Activated effector memory CD4-positive, alpha-beta T cell treated with Interleukin-2 at 50 U/mL for 16 hours (primary cell): Measurements from ENCODE around the gene CREB5.

ENCODE experiments used
- DNase-seq: peaks from one replicate; pipeline ENCODE4 v3.0.0-alpha.2; 2020

Gene CREB5

DNA sequence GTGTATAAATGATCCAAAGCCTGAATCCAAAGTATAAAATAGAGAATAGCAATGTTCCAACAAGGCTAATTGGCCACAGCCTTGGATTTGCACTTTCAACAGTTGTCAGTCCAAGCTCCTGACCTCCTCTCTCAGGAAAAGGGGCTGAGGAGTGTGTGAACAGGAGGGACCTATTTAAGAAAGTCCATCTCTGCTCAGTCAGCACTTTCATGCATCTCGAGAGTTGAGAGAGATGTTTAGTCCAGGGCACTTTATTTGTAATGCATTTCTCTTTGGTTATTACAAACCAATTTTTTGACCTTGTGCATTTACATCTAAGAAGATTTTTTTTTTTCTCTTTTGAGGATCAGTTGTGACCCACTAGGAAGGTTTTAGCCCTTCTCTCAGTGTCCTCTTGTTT is 244.2 kb downstream of the CREB5 start:
- DNase-seq, result no peak

GRCh38 chr7:28658381-28658780 is 246.1 kb downstream of the CREB5 start:
- DNase-seq, result no peak

DNA sequence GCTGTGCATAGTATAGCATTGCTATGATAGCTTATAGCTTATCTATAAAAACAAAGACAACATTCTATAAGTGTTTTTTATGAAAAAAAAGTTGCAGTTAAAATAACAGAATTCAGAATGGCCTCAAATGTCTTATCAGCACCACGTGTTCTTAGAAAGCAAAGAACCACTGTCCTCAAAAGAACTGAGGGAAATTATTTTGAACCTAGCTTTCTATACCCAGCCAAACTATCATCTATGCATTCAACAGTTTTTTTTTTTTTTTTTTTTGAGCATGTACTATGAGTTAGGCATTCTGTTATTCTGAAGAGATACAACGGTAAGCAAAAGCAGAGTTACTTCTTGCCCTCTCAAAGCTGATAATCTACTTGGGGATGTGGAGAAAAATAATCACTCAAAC is 247.8 kb downstream of the CREB5 start:
- DNase-seq, result no peak

DNA sequence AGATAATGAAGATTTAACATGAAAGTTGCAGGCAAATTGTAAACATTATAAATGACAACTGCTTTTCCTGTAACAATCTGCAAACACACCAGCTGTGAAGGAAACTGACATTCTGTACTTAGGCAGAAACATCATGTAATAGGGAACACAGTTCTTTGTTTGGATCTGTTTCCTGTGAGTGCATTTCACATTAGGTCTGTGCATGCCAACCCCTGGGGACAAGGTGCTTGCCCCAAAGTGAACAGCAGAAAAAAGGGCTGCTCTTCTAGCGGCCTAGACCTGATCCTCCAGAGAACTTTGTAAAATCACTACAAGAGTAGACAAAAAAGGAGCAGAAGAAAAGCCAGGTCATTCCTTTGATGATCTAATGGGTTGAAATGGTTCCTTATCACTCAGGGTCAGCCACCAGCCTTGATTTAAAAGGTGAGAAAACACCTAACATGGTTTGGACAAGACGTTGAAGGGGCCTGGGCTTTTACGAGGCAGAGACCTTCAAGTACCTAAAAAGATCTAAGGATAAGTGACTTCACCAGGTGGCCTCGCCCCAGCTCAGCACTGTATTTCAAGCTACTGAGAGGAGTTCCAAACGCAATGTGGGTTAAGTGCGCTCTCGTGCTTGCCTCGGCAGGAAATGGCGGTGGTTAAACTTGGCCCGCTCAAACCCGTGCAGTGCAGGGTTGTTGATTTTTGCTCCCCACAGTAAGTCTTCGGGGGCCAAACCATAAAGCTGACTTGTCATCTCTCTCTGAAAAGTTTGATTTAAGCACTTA is 249.7 kb downstream of the CREB5 start:
- DNase-seq, result no peak

GRCh38 chr7:28666154-28666553 is 253.8 kb downstream of the CREB5 start:
- DNase-seq, result no peak

DNA sequence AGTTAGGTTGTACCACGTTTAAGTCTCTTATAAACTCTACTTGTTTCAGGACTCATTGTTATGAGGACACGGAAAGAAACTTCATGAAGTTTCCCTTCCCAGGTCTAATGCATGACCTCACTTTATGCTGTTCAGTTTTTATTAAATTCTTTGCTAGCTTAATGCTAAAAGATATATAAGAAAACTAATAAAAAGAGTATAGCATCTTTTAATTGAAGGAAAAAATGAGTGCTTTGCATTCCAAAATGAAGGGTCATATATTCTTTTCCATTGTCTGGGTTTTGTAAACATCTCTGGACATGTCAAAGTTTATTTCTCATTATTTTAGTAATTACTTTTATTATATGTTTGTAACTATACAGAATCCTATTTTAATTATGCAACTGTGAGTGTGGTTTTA is 255.8 kb downstream of the CREB5 start:
- DNase-seq, result no peak

GRCh38 chr7:28669330-28669729 is 257.0 kb downstream of the CREB5 start:
- no peak for DNase-seq

DNA sequence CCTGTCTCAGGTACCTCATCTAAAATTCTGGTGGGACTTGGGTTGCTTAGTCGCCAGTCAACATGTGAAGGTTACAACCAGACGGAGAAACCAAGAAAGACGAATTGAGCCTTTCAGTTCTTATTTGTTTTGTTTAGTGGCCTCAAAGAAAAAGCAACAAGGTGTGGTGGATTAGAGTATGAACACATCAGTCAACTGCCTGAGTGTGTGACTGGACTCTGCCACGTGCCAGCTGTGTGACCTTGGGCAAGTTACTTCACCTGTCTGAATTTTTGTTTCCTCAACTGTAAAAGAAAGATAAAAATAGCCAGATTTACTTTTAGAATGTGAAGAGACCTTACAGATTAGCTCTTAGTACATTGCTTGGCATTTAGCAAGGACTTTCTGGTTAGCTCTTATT is 259.2 kb downstream of the CREB5 start:
- DNase-seq, result no peak

- no peak for DNase-seq
Observed at GRCh38 chr7:28672397-28672797, 260.1 kb downstream of the CREB5 start.

- no peak for DNase-seq
Observed at GRCh38 chr7:28674359-28674782, 262.1 kb downstream of the CREB5 start.

GRCh38 chr7:28675429-28675828 is 263.1 kb downstream of the CREB5 start:
- DNase-seq, result no peak

DNA sequence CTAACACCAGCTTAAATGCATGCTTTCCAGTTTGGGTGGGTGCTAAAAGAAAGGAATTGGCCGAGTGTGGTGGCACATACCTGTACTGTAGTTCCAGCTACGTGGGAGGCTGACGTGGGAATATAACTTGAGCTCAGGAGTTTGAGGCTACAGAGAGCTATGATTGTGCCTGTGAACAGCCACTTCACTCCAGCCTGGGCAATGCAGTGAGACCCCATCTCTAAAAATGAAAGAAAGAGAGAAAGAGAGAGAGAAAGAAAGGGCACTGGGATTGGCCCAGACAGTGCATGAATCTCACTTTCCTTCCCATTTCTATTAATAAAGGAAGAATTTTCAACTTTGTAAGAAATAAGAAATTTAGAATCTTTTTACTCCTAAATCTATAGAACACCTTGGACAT is 265.4 kb downstream of the CREB5 start:
- DNase-seq, result no peak

- DNase-seq, result no peak
Observed at GRCh38 chr7:28678431-28678965, 266.2 kb downstream of the CREB5 start.

DNA sequence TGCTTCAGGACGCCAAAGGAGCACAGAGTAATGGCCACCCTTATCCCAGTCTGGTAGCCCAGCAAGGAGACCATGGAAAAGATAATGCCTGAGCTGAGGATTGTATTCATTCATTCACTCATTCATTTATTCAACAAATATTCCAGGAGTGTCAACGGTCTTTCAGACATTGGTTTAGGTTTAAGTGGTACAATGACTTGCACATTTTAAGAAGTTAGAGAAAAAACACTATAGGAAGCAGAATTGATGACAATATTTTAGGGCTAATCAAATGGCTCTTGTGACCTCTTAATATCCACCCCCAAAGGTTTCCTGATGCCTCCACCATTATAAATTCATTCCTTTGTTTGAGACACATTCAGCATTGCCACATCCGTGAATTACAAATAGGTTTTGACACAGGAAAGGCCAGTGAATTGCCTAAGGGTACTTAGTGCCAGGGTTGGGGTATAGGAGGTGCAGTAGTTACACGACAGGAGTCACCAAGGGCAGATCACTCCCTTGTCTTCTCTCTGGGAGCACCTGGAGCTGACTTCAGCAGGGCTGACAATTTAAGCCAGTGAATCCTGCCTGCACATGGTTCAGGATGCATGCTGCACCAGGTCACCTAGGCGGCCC is 269.5 kb downstream of the CREB5 start:
- DNase-seq, result no peak

DNA sequence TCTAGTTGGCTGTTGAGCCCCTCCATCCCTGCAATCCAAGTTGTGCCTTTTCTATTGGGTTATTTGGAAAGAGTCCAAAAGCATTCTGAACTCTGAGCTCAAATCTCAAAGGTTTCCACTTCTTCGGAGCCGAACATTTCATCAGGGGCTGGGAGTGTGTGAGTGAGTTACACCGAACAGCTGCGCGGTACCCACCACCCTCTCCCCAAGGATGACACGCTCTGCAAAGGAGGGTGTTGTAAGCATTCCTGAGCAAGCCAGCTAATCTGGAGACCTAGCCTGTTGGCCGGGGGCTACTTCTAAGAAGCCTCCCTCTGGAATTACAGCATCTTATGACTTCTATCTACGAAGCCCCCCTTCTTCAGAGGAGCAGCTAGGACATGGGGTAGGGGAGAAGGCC is 270.5 kb downstream of the CREB5 start:
- DNase-seq, result no peak

- DNase-seq, result no peak
Observed at GRCh38 chr7:28684650-28685241, 272.4 kb downstream of the CREB5 start.

DNA sequence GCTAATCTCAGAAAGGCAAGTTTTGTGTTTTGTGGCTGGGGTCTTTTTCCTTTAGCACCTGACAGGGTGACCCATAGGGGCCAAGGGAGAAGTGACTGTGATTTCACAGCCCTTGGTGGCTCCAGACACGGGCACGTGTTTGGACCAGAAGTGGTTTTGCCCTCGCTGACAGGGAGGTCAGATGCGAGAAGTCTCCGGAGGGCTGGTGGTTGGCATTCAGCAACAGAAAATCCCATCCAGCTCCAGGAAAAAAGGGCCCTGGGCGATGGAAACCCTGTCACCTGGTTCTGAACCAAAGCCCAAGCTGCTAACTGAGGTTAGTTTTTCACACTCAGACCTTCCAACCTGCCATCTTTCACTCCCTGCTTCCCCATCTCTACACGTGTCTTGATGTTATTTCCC is 272.9 kb downstream of the CREB5 start:
- DNase-seq, result no peak

DNA sequence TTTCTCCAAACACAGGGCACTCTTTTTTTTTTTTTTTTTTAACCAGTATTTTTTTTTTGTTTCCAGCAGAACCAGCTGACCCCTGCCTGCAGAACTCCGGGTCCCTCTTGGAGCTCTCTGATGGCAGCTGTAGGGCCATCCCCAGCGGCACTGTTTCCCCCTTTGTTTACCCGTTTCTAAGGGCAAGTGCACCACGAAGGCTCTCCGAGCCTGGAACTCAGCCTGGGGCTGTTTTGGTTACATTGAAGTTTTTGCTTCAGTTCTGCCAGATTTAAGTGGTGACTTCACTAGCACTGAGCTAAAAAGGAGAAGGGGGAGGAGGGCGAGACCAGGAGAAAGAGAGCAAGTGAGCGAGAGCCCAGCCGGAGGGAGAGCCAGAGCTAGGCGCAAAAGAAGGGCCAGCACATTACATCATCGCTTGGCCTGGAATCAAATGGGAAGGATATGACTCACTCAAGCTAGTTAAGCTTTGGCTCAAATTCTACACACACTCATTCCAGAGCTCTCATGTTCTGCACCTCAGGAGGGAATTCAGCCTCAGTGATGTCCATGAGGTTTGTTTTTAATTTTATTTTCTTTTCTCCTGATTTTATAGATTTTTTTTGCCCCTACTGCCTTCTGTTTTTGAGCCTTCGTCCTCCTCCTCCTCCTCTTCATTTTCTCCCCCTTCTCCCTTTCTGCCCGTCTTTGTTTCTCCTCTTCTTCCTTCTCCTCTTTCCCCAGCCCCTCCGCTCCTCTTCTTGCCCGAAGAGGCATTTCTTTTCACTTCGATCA is 273.5 kb downstream of the CREB5 start:
- no peak for DNase-seq

DNA sequence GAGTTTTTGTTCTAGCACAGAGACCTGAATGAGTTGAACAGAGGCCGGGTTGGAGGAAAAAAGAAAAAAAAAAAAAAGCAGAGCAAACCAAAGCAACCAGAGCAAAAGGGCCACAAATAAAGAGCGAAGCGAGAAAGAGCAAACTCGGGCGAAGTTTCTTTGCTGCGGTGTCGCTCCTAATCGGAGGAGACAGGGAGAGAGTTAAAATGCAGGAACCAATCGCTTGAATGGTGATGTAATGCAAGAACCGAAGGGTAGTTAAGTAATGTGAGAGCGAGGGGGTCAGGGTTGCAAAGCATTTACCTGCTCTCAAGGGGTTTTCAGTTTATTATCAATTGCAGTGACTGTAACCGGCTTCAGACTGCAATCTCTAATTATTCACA is 274.1 kb downstream of the CREB5 start:
- no peak for DNase-seq

DNA sequence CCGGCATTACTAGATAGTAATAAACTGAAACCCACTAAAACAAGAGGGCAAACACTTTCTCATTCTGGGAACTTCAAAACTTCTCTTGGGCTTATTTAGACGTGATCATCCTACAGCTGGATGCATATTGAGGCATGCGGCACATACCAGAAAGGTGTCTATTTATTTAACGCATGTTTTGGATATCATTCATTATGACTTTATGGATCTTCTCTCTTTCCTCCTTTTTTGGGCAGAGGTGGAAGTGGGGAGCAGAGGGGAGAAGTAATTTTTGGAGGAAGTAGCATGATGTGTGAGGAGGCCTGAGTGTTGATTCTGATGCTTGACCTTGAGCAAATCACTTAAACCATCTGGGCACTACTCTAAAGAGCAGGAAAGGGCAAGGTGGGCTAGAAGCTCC is 275.2 kb downstream of the CREB5 start:
- no peak for DNase-seq

GRCh38 chr7:28688174-28688573 is 275.9 kb downstream of the CREB5 start:
- no peak for DNase-seq

DNA sequence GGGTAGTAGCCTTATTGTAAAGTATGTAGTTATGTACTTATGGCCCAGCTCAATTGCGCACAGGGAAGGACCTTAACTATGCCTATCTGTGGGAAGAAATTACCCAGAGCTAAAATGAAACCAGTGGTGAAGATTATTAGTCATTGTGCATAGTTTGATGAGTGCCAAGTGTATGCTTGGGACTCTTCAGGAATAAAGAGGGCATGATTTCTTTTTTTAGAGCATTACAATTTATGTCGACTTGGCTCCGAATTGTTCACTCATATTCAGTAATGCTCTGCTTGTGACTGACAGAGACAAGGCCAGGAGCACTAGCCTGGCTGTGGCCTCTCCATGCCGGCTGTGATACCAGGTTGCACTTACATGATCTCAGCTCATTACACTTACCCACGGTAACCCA is 276.3 kb downstream of the CREB5 start:
- no peak for DNase-seq
